Kidney tubule cell (primary cell): Measurements from ENCODE around the gene TRIM66.

Experiments used
- DNase-seq: peaks from one replicate; pipeline ENCODE4 v3.0.0-alpha.2; 2018; ENCODE audit warnings: low spot score

The TRIM66 gene

DNA sequence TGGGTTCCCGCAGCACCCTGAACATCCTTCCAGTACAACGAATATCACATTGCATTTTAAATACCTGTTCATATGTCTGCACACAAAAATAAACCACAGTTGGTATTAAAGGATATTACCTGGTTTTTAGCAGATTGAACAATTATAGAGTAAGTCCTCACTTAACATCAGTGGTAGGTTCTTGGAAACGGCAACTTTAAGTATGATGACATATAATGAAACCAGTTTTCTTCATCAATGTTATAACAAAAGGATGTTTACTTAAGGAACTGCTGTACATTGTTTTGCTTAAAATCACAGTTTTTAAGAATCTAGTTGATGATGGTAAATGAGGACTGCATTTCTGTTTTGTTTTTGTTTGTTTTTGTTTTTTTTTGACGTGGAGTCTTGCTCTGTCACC lies 28.0 kb downstream of the TRIM66 start:
- DNase-seq: no peak

- DNase-seq: peak; percentile 96
Observed at GRCh38 chr11:8652140-8652539, 30.3 kb downstream of the TRIM66 start.

- peak; percentile 36 for DNase-seq
Observed at GRCh38 chr11:8650401-8650990, 32.0 kb downstream of the TRIM66 start.

GRCh38 chr11:8649361-8649760 lies 33.1 kb downstream of the TRIM66 start:
- DNase-seq: peak; percentile 43

DNA sequence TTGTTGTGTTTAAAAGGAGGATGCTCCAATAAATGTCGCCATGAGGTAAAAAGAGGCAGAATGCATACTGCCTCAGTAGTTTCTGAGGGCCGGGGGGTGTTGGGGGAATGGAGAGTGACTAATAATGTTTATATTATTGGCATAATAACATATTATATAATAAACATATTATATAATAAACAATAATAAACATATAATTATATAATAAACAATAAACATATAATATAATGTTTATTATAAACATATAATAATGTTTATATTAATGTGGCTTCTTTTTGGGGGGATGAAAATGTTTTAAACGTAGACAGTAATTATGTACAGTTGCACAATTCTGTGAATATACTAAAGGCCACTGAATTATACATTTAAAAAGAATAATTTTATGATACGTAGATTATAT lies 35.6 kb downstream of the TRIM66 start:
- DNase-seq: no peak

- no peak for DNase-seq
Observed at GRCh38 chr11:8642196-8642841, 40.1 kb downstream of the TRIM66 start.

DNA sequence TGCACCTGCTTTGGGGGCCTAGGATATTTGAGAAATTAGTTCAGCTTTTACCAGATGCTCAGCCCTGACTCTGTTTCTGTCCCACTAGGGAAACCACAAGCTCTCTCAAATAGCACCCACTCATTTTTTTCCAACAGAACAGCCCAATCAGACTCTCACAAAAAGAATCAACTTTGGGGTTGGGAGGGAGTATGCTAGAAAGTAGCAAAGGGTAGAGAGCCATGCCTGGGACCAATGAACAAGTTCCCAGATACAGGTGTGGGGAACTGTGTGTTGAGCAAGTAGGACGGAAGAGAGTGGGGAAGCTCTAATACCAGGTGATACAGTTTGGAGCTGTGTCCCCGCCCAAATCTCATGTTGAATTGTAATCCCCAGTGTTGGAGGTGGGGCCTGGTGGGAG lies 41.1 kb downstream of the TRIM66 start:
- DNase-seq: no peak

- no peak for DNase-seq
Observed at GRCh38 chr11:8640267-8640906, 42.1 kb downstream of the TRIM66 start.

- no peak for DNase-seq
Observed at GRCh38 chr11:8639655-8640054, 42.8 kb downstream of the TRIM66 start.

DNA sequence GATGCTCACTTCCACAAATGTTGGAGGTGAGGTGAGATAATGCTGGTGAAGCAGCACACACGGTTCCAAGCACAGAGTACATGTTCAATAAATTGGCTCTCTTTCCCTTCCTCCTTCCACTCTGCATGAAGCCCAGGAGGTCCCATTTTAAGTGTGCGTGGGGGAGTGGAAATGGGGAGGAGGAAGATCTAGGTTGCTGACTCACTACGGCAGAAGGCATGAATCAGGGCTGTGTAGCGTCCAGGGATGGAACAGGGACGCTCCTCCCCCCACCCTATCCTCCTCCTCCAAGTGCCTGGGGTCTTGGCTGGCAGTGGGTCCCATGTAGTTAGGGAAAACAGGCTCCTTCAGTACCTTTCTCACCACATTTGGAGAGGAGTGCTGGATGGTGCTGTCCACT lies 44.2 kb downstream of the TRIM66 start:
- DNase-seq: no peak

DNA sequence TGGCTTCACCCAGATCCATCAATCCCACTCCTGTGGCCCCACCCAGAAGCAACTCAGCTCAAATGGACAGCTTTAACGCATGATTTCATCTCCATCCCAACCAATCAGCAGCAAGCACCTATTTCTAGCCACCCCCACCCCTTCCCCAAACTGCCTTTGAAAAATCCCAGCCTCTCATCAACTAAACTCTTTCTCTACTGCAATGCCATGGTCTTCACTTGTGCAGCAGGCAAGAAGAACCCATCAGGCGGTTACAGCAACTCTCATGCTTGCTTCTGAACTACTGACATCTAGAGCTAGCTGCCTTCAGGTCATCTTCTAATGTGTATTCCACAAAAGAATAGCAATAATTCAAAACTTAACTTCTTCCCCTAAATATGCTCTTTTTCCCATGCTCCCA lies 46.3 kb downstream of the TRIM66 start:
- no peak for DNase-seq

- no peak for DNase-seq
Observed at GRCh38 chr11:8634498-8634897, 48.0 kb downstream of the TRIM66 start.

GRCh38 chr11:8631395-8632118 lies 50.9 kb downstream of the TRIM66 start:
- peak; percentile 51 for DNase-seq

DNA sequence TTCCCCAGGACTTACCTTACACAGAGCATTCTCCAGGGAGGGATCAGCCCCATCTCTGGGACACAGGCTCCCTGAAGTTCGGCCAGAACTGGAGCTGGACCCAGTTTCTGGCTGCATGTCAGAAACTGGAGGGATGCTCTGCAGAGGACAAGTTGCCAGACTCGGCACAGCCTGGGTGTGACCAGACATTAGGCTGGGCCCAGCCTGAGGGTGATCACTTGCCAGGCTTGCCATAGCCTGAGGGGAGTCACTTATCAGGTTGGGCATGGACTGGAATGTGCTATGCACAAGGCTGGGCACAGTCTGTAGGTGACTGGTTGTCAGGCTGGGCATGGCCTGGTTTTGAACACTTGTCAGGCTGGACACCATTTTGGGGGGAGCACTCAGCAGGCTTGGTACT lies 57.8 kb downstream of the TRIM66 start:
- no peak for DNase-seq

GRCh38 chr11:8621147-8621546 lies 61.3 kb downstream of the TRIM66 start:
- no peak for DNase-seq

GRCh38 chr11:8617063-8617462 lies 65.4 kb downstream of the TRIM66 start:
- DNase-seq: no peak

DNA sequence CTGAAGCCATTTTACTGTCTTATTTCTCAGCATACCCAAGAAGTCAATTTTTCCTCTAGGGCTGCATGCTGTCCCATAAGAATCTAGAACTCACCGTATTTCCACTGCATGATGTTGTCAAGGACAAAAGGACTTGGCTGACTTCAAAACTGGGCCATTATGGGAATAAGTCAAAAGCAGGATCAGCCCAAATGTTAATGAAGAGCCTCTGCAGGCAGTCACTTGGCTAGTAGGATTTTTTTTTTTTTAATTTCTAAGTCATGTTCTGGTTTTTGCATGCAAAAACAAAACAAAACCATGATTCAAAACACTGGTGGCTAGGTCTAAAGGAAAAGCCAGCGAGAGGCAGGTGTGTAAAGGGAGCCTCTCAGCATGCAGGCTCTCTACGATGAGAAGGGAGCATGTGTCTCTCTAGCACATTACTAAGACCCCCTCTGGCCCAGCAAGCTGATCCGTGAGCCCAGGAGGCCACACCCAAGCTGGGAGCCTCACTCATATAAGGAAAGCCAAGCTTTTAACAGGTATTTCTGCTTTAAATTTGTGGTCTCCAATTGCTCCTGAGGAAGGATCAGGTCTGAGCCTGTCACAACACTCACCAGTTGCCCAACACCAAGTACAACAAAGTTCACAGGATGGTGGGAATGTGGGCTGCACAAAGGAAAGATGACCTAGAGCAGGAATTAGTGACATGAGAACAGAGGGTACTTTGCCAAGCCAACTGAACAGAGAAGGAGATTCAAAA lies 67.0 kb downstream of the TRIM66 start:
- DNase-seq: no peak

- DNase-seq: no peak
Observed at GRCh38 chr11:8614497-8614896, 68.0 kb downstream of the TRIM66 start.

GRCh38 chr11:8613036-8613435 lies 69.4 kb downstream of the TRIM66 start:
- no peak for DNase-seq

DNA sequence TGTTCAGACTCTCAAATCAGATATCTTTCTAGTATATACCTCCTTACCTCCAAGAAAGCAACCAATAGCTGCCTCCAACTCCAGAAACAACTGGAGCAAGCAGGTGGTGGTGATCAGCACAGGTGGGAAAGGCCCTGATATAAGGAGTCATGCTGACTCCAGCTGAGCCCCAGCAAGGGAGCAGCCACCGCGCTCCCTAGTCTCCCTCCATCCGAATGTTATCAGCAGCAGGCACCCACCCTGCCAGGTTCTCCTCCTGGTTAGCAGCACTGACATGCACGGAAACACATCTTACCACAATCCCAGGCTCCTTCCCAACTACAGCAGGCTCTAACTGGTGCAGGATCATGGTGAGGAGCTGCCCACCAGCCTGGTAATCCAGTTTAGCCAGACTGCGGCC lies 69.9 kb downstream of the TRIM66 start:
- DNase-seq: no peak

DNA sequence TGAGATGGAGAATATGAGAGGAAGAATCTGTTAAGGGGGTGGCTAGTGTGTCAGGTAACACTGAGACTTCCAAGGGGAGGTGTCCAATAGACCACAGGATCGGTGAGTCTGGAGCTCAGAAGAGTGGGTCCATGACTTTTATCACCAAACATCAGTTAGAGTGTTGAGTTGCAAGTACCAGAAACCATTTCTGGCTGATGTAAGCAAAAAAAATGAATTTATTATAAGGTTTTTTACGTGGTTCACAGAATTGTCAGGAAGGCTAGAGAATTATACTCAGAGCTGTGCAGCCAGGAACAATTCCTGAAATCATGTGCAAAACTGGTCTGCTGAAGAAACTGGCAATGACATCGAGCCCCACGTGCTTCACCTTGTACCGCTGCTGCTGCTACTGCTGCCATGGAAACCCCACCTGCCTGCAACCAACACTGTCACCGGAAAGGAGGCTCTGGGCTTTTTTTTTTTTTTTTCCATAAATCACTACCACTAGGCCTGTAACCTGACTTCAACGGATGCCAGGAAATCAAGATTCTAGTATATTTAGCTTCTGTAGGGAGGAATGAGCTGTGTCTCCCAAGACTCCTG lies 71.8 kb downstream of the TRIM66 start:
- peak; percentile 49 for DNase-seq

DNA sequence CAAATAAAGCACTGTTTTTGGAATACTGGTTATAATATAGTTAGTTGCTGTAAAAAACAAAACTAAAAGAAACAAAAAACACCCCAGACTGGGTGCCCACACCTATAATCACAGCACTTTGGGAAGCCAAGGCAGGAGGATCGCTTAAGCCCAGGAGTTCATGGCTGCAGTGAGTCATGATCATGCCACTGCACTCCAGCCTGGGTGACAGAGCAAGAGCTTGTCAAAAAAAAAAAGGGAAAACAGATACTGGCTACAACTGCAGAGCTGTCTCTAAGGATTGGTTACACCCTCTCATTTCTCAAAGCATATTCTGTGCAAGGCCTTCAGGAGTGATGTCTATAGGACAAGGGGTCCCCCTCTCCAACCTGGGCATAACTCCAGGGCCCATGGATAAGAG lies 73.8 kb downstream of the TRIM66 start:
- peak; percentile 50 for DNase-seq
